HG02678 (cell line): ENCODE data around the gene PPIF.
"Not testable (repeated sequence)": the region's sequence is repeated elsewhere in the genome, so short reads cannot be mapped to it uniquely, and the experiment has no call there.

ENCODE experiments used
- ATAC-seq: cut with Tn5 transposase; IDR thresholded peaks from one replicate; pipeline ENCODE4 v1.9.1; 2021; ENCODE audit warnings: mild to moderate bottlenecking, moderate library complexity; ENCODE audit not compliant: unreplicated experiment

Gene PPIF

DNA sequence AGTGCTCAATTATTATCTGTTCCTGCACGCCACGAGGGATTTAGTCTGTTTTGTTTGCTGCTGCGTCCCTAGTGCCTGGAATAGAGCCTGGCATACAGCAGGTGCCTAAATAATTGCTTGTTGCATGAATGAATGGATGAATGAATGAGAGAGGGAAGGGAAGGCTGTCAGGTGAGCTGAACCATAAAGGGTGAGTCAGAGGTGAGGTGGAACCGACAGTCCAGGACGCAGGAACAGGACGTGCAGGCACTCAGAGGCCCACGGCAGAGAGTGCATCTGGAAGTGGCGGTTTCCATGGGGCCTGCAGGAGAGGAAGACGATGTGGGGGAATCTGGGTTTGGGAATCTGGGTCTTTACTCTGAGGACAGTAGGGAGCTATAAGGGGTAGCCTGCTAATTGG, 17.7 kb upstream of the PPIF start:
- ATAC-seq, result no peak

DNA sequence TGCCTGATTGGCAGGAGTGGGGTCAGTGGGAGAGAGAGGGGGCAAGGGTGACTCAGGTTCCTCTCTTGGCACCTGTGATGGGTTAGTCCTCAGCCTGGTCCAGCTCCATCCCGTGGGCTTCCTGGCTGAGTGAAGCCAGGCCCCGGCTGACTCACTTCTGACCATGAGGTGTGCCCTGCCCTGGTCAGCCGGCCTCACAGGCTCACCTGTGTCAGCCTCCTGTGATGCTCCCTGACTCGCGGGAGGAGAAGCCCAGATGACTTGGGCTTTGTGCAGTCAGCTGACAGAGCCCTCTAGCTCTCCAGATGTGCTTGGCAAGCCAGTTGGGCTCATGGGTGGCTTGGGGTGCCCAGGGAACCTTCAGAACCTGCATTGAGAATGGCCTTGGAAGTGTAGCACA, 16.0 kb upstream of the PPIF start:
- peak; percentile 11 for ATAC-seq

DNA sequence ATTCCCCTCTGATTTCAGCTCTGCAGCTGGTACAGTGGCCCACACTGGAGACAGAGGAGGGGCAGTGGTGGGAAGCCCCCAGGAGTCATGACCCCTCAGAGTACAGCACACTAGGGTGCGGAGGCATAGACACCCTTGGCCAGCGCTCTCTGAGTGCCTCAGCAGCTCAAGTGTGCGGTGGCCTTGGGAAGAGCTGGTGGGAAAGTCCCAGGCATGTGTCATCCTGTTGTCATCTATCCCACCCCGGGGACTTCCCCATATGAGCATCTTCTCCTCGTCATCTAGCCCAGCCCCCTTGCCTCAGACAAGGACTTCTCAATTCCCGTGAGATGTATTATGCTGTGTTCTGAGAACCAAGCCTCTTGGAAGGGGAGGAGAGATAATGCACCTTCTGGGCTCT, 15.6 kb upstream of the PPIF start:
- ATAC-seq, result peak; percentile 83

DNA sequence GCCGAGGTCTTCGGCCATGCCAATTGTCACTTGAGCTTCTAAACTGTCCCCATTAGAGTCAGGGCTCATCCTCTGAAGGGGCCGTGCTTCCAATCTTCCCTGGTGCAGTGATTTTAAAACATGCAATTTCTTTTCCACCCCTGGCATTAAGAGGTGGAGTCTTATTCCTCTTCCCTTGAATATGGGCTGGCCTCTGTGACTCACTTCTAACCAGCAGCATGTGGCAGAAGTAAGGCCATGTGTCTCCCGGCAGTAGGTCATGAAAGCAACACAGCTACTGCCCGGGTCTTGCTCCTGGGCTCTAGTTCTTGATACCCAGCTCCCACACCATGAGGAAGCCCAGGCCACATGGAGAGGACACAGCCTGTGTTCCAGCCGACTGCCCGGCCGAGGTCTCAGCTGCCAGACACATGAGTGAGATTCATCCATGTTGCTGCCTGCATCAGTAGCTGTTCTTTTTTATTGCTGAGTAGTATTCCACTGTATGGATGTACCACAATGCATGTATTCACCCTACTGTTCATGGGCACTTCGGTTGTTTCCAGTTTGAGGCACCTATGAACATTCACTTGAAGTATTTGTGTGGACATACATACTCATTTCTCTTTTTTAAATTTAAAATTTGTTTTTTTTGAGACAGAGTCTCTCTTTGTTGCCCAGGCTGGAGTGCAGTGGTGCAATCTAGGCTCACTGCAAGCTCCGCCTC, 14.5 kb upstream of the PPIF start:
- not testable (repeated sequence) for ATAC-seq

DNA sequence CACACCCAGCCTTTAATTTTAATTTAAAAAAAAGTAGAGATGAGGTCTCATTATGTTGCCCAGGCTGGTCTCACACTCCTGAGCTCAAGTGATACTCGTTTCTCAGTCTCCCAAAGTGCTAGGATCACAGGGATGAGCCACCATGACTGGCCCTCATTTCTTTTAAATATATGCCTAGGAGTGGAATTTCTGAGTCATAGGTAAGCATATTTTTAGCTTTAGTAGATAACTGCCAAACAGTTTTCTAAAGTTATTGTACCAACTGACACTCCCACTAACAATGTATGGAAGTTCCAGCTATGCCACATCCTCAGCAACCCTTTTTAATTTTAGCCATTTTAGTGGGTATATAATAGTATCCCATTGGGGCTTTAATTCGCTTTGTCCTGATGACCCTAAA, 13.8 kb upstream of the PPIF start:
- ATAC-seq, result no peak

DNA sequence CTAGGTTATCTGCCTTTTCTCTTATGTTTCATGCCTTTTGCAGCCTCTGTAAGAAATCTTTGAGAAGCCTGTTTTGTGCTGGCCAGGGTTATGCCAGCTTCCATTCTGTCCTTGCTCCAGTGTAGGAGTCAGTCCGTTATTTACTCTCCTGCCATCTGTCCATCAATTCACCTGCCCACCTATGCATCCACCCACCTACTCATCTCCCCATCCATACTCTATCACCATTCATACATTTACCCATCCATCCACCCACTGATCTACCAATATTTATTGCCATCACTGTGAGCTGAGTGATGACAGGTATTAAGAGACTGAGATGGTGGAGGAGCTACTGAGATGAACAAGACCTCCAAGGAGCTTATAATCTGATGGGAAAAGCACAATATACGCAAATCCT, 12.7 kb upstream of the PPIF start:
- no peak for ATAC-seq

DNA sequence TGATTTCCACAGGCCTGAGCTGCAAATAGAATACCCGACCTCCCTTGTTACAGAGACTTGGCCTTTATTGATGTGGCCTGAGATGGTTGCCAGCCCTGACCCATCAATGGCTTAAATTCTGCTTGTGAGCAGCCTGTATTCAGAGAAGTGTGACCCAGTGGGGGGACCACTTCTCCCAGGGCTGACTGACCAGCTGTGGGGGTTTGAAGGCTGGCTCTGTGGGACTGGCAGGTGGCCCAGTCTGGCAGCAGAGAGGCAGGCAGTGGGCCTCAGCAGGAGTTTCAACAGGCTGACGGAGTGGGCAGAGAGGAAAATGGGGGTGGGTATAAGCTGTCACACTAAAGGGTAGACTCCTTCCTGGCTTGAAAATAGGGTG, 12.2 kb upstream of the PPIF start:
- no peak for ATAC-seq

DNA sequence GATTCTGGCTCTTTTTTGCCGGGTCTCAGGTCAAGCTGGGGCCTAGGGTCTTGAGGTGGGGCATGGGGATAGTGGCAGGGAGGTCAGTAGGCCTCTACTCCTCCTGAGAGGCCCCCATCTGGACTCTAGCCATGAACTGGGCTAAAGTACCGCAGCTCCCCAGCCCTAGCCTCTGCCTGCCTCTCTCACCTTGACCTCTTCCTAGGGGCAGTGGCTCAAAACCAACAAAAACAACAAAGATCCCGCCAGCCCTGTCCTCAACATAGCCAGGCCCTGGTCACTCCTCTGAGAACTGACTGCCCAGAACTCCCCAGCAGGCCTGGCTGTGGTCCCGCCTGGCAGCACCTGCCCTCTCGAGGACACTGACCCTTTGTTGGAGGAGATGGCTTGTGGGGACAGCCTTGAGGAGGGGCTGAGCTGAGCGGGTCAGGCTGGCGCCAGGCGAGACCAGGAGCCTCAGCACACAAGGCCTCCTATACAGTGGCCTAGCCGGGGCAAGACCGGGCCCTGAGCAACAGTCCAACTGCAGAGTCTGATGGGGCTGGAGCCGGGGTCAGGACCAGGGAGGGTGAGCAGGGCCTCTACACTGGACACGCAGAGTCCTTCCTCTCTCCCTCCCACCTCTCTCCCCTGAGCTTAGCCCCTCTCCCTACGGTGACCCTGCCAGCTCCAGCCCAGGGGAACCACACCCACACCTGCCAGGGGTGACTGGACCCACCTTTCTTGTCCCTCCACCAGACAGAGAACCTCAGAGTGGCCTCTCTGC, 11.6 kb upstream of the PPIF start:
- no peak for ATAC-seq

DNA sequence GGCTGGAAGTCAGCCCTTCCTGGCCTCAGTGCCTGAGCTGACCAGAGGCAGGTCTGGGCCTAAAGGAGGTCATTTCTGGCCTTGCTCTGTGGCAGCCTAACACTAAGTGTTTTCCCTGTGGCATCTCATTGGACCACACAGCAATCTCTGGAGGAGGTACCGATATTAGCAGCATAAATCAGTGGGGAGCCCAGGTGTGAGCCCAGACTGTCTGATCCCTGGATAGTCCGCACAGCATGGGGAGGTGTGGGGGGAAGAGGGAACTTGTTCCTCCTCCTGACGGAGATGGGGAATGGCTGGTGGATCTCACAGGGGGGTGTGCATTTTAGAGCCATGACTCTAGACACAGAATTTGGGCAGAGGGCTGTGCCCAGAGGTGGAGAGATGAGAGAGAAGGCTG, 11.0 kb upstream of the PPIF start:
- ATAC-seq, result no peak

DNA sequence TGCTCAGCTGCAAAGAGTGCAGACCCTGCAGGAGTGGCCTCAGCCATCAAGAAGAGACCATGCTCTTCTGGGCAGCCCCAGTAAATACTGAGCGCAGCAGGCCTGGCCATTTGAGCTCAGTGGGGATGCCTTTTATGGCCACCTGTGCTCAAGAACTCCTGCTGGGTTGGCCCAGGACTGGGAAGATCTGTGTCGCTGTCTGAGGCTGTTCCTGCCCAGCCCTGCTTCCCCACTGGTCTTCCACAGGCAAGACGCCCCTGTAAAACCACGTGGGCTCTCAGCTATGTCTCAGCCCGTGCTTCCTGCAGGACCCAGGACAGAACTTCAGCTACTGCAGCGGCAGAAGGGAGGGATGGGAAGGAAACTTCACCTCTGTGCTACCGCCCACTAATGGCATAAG, 10.5 kb upstream of the PPIF start:
- no peak for ATAC-seq

DNA sequence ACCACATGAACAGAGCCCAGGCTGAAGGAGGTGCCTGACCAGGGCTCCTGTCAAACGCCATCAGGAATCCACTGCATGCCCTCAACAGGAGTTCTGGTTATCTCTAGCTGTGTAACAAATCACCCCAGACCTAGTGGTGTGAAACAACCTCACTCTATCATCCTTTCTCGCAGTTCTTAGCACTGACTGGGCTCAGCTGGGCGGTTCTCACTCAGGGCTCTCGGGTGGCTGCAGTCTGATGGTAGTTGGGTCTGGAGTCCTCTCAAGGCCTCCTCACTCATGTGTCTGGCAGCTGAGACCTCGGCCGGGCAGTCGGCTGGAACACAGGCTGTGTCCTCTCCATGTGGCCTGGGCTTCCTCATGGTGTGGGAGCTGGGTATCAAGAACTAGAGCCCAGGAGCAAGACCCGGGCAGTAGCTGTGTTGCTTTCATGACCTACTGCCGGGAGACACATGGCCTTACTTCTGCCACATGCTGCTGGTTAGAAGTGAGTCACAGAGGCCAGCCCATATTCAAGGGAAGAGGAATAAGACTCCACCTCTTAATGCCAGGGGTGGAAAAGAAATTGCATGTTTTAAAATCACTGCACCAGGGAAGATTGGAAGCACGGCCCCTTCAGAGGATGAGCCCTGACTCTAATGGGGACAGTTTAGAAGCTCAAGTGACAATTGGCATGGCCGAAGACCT, 9.3 kb upstream of the PPIF start:
- not testable (repeated sequence) for ATAC-seq

DNA sequence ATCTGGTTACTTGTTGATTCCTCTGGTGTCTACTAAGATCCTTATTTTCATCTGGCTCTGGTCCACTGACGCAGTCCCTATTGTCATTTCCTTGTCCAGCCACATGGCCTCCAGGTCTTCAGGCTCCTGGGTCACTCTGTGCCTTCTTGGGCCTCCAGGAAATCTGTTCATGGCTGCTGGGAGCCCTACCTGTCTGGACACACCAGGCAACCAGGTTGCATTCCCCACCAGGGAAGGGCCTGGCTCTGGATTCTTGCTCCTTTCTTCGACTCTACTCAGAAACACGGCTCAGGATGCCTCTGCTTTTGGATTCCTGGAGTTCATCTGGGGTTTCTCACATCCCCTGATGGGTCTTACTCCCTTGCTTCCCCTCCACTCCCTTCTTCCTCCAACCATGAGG, 8.0 kb upstream of the PPIF start:
- no peak for ATAC-seq

DNA sequence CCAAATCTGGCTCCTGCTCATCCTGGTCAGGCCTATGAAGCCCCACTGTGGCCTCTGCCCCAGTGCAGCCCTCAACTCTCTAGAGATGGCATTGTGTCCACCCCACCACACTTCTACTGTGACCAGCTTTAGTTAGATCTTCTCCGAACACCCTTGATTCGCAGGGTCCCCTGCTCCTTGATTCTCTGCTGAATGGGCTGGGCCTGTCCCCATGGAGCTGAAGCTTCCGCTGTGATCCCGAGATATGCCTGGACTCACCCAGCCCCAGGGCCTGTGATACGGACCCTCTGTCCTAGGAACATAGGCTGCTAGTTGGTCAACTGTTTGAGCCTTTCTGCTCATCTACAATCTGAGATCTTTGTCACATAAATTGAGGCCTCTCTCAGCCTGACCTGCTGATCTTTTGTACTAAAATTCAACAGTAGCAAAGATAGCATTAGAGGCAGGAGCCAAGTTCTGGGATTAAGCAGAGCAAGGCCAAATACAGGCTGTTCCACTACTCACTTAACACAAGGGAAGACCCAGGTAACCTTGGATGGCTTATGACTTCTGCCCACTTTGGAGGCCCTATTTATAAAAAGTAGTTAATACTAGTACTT, 6.5 kb upstream of the PPIF start:
- ATAC-seq, result no peak

DNA sequence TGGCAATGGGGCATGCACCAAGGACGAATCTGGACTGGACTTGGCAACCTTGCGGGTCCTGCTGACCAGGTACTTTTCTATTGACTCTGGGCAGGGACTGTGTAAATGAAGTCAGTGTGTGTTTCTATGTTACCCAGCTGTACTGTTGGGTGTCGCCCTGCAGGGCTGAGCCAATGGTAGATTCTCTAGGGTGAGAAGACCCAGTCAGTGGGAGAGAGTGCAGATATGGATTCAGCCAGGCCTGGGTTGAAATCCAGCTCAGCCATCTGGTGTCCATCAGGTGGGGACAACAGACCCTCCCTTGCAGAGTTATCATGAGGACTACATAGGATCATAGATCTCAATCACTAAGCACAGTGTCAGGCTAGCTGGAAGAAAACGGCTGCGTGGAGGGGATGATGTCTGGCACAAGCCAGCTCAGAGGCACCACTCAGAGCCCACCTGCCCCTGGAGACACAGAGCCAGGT, 4.9 kb upstream of the PPIF start:
- no peak for ATAC-seq

DNA sequence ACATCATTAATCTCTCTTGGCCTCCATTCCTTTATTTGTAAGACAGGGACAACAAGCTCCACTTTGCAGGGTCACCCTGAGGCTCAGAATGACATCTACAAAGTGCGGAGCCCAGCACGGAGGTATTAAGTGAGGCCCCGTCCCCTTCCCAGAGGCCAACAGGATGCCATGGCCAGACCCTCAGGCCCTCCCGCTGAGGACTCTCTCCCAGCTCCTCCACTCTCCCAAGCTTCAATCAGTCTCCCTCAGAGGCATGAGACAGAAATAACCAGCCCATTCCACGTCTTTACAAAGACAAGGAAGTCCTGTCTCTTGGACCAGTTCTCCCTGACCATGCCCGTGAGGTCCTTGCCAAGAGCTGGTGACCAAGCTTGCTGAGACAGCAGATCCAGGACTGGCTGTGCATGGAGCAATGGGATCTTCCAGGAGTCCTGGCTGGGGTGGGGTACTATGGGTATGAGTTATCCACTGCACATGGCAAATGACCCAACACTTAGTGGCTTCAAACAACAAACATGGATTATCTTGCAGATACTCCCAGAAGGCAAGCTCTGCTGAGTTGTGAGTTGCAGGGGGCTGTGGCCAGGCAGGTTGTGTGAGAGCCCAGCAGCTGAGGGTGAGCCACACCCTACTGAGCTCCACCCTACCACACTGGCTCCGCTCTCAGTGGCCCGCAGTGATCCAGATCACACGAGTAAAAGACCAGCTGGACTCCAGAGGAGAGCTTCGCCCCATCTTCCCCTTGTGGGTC, 4.3 kb upstream of the PPIF start:
- no peak for ATAC-seq

DNA sequence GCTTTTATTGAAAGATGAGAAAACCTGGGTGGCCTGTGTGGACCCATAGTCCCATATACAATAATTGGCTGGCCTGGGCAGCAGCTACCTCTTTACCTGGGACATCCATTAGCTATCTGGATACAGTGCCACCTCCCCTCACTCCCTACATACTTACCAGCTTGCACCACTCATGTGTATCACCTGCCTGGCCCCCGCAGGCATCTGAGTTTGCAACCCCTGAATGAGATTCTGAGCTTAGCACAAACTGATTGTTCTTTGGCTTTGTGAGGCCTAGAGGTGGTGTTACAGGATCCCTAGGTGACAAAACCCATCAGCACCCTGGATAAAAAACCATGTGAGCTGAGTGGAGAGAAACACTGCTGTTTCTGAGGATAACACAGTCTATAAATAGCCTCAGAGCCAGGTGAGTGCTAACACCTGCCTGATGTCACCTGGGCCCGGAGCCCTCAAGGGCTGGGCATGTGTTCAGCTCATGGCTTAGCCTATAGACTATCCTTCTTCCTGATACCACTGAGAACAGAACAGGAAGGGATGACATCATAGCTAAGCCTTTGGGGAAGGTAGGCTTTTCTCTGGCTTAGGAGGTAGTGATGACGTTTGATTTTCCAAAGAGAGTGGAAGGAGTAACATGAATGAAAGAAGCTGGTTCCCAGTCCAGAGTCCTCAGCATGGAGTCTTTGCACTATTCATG, 2.6 kb upstream of the PPIF start:
- no peak for ATAC-seq

DNA sequence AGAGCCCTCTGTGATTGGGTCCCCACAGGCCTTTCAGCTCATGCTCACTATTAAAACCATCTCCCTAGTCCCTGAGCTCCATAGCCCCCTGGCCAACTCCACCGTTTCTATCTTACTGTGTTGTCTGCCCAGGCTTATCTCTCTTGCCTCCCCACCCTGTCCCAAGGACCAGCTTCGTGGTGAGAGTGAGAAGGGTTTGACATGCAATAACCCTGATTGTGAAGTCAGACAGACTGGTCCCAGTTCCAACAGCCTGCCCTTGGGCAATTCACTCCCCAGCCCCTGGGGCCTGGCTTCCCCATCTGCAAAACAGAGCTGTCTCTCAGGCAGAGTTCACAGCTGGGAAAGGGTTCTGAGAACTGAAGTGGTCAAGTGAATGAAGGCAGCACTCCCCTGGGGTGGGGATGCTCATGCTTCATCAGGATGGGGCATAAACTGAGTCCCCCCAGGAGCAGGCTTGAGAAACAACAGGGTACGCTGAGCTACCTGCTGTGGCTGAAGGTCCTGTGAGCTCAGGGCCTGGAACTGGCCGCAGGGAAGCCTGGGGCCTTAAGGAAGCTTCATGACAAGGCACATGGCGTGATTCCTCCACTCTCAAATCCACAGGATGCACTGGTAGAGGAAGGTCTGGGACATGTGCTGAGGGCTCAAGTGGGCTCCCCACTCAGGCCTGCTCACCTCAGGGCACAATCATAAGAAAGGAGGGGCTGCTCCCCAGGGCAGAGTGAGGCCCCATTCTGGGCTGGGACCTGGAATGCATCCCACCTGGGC, 1.8 kb upstream of the PPIF start:
- no peak for ATAC-seq

DNA sequence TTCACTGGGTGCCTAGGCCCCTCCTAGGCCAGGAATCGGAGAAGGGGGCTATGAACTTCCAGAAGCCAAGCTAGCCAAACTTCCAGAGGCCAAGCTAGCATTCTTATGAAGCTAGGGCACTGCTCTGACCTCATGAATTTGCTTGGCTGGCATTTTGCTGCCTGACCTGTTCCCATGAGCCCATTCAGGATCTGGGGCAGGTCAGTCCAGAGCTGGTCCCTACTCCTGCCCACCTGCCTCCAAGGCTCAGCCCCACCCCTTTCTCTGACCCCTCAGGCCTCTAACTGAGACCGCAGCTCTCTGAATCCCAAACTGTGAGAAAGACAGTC, 1.3 kb upstream of the PPIF start:
- ATAC-seq, result no peak

DNA sequence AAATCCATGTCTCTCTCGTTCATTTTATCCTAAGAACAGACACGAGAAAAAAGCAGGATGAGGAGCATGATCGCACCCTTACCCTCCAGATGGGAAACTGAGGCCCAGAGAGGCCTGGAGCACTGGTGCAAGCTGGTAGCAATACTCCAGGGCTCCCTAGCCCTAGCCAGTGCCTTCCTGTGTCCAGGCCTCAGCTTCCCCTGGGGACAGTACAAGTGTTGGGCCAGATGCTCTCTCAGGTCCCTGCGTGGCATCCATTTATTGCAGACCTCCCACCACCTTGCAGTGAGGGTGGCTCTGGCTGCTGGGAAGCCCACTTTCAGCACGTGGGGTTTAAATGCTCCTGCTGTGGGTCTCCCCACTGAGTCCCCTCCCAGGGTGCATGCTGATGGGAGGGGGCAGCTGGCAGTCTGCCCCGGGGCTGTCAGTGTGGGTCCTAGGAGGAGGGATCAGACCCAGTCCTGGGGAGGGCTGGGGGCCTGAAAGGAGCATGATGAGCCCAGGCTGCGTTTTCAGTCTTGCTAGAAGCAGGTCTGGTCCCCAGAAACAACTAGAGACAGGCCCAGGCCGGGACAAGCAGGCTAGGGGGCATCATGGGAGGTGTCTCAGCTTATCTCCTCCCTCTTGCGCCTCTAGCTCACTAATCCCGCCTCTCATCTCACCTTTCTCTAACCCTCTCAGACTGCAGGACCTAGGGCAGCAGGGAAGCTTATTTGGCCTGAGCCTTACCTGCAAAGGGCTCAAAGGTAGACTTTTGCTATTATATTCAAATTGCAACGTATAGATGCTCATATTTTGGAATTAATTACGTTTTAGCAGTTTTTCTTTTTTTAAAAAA, 662 bp upstream of the PPIF start:
- no peak for ATAC-seq
